Measurements from ENCODE around the gene EFCAB11.

EFCAB11 gene, protein sequence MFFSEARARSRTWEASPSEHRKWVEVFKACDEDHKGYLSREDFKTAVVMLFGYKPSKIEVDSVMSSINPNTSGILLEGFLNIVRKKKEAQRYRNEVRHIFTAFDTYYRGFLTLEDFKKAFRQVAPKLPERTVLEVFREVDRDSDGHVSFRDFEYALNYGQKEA

DNA sequence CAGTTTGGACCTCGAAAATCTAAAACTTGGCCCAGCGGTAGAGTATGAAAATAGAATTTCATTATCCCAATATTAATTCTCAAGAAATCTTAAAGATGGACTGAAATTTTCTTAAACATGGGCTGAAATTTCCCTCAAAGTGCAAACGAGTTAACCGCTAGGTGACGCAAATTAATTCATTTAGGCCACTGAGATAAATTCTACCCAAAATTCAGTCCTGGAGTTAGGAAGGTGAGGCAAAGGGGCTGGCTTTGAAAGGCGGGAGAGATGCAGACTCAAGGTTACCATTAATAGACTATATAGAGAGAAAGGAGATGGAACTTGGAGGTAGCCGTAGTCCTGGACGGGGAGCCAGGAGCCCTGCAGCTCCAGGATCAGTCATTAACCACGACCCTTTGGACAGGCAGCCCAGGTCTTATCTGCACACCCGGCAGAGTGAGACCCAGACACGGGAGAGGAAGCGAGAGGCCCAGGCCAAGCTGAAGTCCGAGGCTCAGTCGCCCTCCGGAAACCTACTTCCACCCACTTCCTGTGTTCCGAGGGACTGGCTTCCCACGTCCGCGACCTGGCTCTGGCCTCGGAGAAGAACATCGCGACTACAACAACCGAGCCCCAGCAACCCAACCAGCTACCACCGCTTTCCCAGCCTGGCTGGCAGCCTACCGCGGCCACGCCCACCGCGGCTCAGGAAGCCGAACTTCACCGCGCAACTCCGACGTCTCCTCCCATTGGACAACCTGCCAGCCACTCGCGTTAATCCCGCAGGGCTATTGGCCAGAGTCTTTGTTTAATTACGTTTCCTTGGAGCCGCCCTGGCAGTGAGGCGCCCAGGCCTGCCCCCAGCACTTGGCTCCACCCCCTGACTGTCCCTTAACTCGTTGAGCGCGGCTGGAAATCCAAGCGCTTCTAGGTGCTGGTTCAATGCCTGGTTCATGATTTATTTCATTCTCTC, at the start of gene EFCAB11:
TSS of gene EFCAB11 (minus strand) at position 661 of the 952 bp plus-strand sequence. CDS start at position 591, 70 bp downstream.
- peak; percentile 99 for DNase-seq (ENCODE audit: low spot score)

DNA sequence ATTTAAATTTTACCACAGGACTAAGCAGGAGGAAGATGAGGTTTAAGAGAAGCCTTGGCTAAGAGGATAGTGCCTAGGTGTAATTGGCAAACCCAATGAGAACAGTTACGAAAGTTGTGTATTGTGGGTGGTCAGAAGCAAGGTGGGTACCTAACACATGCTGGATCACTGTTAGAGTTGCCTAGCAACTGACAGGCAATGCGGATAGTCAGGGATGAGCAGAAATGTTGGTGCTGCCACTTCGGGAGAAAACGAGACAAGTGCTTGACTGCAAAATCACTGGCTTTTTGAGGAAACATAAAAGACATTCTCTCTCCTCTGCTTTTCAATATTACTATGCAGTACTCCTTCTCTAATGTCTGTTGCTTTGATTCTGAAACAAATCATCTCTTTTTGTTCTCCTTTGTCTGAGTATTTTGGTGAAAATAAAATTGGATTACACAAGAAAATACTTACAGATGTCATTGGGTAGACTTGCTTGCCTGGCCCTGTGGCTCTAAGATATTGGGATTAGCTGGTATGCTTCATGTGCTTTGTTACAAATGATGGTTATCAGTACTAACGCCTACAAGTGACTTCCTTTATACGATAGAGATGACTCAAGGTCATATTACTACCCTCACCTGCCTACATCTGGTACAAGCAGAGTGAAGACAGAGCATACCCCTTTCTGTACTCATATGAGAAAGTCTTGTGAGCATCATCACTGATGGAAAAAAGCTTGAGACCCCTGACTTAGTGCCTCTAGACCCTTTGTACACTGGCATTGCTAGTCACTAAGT, 49.2 kb upstream of the EFCAB11 start:
- no peak for DNase-seq (ENCODE audit: low spot score)

DNA sequence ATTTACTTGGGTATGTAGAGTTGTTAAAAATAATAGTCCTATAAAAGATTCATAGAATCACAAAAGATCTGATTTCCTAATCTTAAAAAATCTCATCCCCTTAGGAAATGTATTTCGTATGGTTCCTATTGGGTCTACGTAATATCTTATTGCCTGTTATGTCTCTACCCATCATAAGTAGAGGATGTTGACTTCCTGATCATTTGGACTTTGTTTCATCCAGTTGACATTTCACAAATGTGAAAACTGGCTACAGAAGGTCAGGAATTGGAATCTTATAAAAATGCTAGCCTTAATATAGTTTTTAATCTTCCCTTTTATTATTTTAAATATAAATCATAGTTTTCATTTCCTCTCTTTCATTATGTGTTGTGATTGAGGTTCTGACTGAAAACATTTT, 46.4 kb upstream of the EFCAB11 start:
- no peak for DNase-seq (ENCODE audit: low spot score)

DNA sequence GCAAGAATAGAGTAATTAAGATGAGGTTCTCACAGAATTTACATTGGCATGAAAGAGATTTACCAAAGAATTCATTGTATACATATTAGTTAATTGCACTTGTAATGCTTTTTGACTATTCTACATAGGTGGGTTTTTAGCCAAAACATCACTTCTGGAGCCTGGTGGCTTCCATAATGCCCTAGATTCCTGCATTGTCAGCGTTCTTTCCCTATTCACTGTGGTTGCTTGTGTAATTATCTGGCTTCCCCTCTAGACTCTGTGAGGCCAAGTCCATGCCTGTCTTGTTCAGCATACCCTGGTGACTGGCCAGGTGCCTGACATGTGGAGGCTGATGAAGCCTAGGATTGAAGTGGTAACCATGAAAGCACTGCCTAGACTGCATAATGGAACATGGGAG, 42.4 kb upstream of the EFCAB11 start:
- DNase-seq (ENCODE audit: low spot score) = no peak

DNA sequence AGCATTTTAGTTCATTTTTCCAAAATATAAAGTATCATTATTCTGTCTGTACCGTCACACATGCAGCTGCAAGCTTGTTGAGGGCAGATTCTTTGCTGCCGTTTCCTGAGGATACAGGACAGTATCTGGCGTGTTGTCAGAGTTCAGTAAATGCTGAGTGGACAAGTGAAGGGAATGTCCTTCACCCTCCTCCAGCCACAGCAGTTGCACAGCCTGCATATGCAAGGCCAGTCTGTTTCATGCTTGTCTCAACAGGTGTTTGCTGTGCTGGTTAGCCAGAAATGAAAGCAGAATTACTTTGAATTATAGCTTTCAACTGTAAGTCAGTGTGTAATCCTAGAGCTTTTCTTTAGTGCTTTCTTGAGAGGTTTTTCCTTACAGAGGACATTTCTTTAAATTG, 37.7 kb upstream of the EFCAB11 start:
- DNase-seq (ENCODE audit: low spot score) = no peak

DNA sequence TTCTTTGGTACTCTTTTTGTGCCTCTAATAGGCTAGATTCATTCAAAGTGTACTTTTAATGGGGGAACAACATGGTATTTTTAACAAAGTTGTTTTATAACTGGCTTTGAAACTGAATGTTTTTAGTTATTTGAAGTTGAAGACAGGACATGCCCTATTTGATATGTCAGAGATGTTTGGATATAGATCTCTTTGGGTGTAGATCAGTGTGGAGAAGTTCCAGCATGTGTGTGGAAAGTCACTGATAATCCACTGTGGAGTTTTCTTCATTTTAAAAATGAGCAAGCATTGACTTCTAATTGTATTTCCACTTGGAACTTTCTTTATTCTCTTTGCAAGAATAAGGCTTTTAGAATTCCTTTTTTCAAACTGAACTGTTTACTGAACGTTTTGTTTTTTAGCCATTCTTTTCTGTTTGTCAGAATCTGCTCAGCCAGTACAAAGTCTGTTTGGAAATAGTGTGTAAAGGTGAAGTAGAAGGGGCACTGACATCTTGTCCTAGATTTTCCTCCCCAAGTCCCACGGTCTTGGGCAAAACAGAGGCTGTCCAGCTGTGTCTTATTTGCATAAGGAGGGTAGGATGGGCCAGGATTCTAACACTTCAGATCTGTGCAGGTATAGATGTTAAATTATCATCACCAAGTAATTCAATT, 36.2 kb upstream of the EFCAB11 start:
- no peak for DNase-seq (ENCODE audit: low spot score)

DNA sequence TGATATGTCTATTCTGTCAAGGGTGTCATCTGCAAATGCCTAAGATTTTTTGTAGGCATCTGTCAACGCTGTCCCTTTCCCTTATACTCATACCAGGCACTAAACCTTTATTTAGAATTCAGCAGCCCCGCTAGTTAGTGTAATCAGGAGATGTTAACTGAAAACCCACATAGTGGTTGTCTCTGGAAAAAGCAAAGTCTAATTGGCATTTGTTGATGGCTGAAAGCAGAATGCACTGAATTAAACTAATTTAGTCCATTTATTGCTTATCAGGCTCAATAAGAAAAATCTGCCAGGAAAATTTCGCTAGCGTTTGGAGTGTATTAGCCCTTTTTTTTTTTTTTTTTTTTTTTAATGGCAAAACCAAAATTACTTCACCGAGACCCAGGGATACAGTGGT, 35.7 kb upstream of the EFCAB11 start:
- no peak for DNase-seq (ENCODE audit: low spot score)

DNA sequence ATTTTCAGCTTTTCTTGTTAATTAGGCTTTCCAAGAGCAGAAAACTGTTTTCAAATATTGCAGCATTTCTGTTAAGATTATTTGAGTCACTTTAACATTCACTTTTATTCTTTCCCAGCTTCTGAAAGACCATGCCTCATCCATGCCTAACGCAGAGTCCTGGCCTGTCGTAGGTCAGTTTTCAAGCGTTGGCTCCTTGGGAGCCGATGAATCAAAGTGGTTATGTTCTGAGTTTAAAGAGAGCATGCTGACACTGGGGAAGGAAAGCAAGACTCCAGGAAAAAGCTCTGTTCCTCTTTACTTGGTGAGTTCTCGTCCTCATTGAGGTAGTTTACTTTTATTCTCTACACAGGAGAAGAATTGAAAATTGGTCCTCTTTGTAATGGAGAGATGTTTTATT, 34.3 kb upstream of the EFCAB11 start:
- no peak for DNase-seq (ENCODE audit: low spot score)

DNA sequence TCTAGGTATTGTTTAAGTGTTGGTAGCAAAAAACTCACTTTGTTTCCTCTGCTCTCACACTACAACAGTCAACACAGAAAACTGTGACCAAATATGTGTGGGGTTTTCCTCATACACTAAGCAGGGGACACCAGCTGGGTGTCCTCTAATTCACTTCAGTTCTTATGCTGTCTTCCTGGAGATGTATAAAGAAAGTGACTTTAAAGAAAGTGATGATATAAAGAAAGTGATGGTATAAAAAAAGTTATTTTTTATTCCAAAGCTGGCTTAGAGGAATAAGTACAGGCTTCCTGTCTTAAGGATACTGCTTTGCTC, 32.6 kb upstream of the EFCAB11 start:
- no peak for DNase-seq (ENCODE audit: low spot score)

DNA sequence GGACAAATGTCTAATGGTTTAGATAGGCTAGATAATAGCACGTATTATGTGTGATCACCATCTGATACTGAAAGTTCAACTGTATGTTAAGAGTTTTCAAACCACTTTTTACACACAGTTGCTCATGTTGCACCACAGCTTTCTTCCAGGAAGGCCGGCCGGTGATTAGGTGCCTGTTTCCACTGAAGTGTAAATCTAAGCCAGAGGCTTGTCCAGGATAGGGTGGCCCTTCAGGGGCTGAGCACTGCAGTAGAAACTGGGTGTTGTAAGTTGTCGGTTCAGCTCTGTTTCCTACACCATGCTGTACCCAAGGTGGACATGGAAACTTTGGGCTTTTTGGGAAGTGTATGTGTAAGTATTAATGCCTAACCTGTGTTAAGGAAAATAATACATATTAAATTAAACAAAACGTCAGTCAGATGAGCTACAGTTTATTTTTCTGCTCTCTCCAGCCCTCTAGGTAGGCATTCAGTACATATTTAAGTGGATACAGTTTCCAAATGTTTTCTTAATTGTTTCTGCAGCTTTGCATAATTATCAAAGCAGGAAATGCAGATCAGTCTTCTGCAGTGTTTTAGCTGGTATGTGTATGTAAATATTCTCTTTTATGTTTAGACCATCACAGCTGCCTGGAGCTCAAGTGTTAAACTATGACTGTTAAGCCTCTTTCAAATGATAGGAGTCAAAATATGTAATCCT, 32.1 kb upstream of the EFCAB11 start:
- no peak for DNase-seq (ENCODE audit: low spot score)

DNA sequence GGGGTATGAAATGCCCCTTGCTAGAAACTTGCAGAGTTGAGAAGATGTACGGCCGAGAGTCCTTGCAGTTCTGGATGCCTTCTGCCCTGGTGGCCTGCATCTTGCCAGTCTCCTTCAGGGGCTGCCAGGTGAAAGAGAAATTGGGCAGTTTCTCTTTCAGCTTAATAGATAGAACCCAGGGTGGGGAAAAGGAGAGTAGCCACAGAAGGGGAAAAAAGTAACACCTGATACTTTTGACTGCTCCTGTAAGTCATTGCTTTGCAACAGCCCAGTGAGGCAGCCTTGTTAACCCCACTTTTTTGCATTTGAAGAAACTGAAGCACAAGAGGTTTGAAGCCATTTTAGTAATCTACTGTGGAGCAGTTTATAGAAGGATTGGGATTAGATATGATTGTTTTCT, 28.8 kb upstream of the EFCAB11 start:
- DNase-seq (ENCODE audit: low spot score) = no peak

DNA sequence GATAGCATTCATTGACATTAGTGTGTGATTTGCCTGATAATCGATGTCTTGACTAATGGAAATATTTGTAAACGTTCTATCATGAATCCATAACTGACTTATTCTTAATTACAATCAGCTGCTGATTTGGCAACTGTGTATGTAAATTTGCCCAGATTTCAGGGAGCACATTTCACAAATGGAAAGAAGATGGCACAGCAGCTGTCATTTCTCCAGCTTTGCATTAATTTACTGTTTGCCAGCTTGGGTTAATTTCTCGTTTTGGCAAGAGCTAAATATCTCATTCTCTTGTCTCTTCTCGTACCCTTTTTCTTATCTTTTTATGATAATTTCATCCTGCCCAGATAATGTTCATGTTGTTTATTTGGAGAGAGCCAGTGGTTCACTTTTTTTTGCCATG, 24.1 kb upstream of the EFCAB11 start:
- DNase-seq (ENCODE audit: low spot score) = no peak

DNA sequence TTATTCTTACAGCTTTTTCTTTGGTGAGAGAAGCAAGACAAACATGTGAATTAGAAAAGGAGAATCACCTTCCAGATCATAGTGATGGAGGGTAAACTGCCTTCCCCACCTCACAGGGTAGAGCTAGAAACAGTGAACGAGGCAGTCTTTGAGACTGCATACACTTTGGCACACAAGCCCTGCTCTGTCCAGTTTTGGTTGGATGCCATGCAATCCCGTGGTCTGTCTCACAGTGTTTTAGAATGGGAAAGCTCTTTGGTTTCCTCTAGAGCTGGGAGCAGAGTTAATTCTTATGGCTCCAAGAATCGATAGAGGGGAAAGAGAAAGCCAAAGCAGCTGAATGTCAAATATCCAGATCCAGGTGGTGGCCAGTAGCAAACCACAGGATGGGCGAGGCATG, 23.1 kb upstream of the EFCAB11 start:
- DNase-seq (ENCODE audit: low spot score) = no peak

DNA sequence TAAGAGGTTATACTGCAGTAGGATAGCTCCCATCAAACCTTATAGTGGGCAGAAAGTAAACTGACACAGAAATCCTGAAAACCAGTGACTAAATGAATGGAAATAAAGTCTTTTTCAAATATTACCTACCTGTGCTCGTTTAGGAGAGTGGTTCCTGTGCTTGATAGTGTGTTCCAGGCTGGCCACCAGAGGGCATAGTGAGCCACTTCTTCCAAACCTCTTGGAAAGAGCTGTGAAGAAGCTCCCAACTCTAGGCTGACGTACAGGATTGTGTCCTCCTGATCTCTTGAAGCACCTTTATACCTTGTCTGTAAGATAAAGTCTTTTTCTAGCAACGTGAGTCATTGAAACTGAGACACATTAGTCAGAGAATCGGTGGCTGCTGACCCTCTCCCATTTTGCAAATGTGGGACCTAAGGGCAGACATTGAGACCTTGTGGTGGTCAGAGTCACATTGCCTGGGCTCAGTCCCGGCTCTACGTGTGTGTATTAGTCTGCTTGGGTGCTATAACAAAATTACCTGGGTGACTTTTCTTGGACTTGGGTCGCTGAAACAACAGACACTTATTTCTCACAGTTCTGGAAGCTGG, 18.8 kb upstream of the EFCAB11 start:
- peak; percentile 56 for DNase-seq (ENCODE audit: low spot score)

DNA sequence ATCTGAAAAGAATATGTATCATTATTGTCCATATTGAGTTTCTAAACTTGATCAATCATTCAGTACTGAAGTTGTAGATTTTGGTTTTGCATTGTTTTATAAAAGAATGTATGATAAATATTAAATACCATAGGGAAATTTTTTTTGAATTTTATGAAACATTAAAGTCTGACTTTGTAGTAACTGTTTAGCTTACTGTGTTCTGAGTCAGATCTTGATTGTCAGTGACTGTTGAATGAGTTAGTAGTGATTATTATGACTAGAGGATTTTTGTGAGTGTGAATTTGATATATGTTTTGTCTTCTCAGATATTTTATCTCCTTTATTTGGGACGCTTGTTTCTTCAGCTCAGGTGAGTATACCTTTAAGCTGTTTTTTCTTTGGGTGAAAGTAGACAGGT, 11.3 kb upstream of the EFCAB11 start:
- no peak for DNase-seq (ENCODE audit: low spot score)

DNA sequence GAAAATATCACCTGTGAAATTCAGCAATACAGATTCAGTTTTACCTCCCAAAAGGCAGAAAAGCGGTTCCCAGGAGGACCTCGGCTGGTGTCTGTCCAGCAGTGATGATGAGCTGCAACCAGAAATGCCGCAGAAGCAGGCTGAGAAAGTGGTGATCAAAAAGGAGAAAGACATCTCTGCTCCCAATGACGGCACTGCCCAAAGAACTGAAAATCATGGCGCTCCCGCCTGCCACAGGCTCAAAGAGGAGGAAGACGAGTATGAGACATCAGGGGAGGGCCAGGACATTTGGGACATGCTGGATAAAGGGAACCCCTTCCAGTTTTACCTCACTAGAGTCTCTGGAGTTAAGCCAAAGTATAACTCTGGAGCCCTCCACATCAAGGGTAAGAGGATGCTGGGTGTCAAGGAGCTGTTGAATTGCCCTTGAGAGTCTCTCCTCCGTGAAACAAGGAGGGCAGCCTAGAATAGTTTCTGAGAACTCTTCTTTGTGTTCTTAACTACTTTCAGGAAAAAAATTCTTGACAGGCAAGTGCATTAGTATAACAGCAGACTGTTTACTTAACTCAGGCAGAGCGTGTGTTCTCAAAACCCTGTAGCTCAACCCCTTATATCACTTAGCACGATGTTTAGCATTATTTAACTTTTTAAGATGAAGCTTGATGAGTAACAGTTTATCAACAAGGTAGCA, 8.9 kb upstream of the EFCAB11 start:
- no peak for DNase-seq (ENCODE audit: low spot score)

DNA sequence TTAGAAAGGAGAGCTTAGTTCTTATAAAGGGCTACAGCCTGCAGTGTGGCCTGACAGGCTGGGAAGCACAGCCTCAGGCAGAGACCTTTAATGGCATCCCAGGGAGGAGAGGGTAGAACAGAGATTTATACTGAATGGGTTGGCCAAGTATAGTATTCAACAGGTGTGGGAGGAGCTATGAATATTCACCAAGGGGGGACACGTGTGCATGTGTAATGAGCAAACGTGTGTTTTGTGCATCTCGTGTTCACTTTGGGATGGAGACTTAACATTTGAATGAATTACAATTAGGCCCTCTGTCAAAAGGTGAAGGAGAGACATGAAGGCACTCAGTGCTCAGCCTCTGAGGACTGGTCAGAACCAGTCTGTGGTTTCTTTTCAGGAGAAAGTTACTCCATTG, 6.4 kb upstream of the EFCAB11 start:
- no peak for DNase-seq (ENCODE audit: low spot score)

DNA sequence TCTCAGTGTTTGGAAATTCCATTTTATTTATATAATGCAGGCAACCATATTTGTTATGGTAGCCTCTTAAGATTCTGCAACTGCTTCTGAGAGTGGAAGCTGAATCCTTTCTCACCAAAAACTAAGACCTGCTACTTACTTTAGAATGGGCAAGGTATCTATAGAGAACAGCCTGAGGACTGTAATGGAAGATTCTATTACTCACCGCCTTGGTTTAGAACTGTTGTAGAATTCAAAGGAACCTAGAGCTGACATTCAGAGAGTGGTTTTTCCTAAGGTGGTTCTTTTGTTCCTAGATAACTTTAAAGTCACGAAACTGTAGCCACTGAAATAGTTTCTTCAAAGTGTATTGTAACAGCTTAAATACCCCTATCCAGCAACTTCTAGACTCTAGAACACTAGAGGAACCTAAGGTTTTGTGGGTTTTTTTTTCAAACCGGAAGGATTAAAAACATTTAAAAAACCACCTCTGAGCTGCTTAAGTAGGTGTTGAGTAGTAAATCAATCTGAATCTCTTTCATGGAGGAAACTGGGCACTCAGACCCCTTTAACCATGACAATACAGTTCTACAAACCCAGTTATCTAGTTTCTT, 5.4 kb upstream of the EFCAB11 start:
- DNase-seq (ENCODE audit: low spot score) = no peak

DNA sequence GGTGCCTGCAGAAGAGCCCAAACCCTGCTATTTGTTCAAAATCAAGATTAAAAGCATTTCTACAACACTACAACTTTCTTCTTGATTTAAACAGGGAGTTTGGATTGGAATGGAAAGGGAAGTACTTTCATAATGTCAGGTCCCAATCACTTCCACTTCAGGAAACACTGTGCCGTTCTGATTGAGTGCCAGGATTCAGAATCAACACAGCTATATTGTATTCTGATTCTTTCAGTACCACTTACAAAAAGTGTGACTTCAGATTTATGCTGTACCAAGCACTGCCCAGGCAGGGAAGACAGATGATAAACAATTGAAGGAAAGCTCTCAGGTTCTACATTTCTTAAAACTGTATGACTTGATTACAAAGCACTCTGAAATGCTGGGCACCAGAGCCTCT, 4.4 kb upstream of the EFCAB11 start:
- DNase-seq (ENCODE audit: low spot score) = no peak

DNA sequence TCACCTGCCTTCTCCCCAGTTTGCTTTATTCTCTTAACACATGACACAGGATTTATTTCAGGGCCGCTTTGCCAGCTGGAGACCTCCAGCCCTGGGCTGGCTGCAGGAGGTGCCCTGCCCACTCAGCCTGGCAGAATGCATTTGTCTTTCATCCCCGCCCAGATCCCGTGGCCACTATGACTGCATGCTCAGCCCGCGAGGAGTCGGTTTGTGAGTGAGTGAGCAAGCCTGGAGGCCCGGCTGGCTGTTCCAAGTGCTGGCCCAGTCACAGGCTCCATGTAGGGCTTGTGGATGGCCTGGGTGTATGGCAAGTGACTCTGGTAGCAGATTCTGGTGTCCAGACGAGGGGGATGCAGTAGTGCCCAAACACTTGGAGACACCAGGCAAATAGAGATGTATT, 3.3 kb upstream of the EFCAB11 start:
- no peak for DNase-seq (ENCODE audit: low spot score)

DNA sequence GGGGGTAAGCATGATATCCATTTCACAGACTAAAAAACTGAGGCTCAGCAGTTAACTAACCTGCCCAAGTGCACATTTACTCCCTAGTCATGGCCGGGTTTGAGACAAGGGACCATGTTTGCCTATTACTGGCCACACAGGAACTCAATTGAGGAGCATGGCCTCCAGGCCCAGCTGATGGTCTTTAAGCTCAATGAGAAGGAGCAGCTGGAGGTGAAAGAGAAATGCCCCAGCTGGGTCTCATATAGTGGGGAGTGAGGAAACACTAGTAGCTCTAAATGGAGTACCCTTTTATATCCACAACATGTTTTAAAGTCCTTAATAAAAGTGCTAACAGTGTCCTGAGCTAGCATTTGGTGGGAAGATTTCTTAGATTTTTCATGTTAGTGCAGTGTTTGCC, 2.8 kb upstream of the EFCAB11 start:
- DNase-seq (ENCODE audit: low spot score) = no peak

Data from kidney capillary endothelial cell (primary cell).